ENCODE data around the gene RIPOR2. TPM values are rescaled to one million over a fixed set of nuclear protein-coding genes. Genes with fewer than 3 reads are reported as not detected.

Gene RIPOR2
- total and polyA plus RNA-seq, 2 of the 13 experiments (the other 11 are each of a cell fraction or from before 2014, with no cell fraction given) = 0.02 to 0.05 TPM

GRCh38 chr6:24969343-24969860, 33.6 kb upstream of the RIPOR2 start:
- ChIA-PET POLR2A (no interaction called here), CTCF (ENCODE audit: low intra/inter-chr PET ratio, low total read pairs) (no interaction called here)
- Histone ChIP-seq H3K4me2 (ENCODE audit: low read depth, low read length) (no peak overlapping the region), H3K27me3 (ENCODE audit: control insufficient read depth in 1 of 2, insufficient read depth in 2 of 2, low read length in 2 of 2) (no peaks in the 10 kb centered on the region; a peak in 1 of 5 replicates), H3K9me3 (ENCODE audit: low read length) (no peaks in the 10 kb centered on the region), H3K36me3 (replicated peaks in 1 of 2; ENCODE audit: control insufficient read depth in 1 of 2, insufficient read depth in 2 of 2, low read length in 2 of 2) (no peaks in the 10 kb centered on the region), H3K4me1 (ENCODE audit: insufficient read depth, low read length) (no peaks in the 10 kb centered on the region), H3K4me3 (replicated peaks in 1 of 3; ENCODE audit: insufficient read depth in 1 of 3, low read depth in 2 of 3, low read length in 3 of 3) (no peak overlapping the region), H4K20me1 (ENCODE audit: insufficient read depth, low read length) (no peaks in the 10 kb centered on the region), H3K27ac (ENCODE audit: extremely low read length, insufficient read depth, low read length) (no peak overlapping the region), H2AFZ (ENCODE audit: low read length) (no peak overlapping the region), H3K79me2 (ENCODE audit: insufficient read depth, low read length) (no peaks in the 10 kb centered on the region), H3K9ac (ENCODE audit: insufficient read depth, low read depth, low read length) (no peak overlapping the region)
- in situ Hi-C loops (cut with HindIII; ENCODE audit: extremely low pct_ligation_motif_present, low pct_unique_long_range_greater_than_20kb) = no loop called here
- DNase-seq (ENCODE audit: low spot score) = no peak
- no peak for FAIRE-seq
- TF ChIP-seq MAFF (IDR thresholded peaks at IDR 0.05; ENCODE audit: low read depth, low read length) = peak; percentile 73
- no peak for TF ChIP-seq POLR2AphosphoS2 (IDR thresholded peaks at IDR 0.05; ENCODE audit: low read depth, low read length)
- peak; percentile 54 to 84; a peak in 3 of 4 replicates for TF ChIP-seq MAFK (conservative IDR thresholded peaks at IDR 0.05 in 1 of 2, IDR thresholded peaks at IDR 0.05 in 1 of 2; ENCODE audit: low read length in 2 of 2)
- WGBS (ENCODE audit: low lambda C conversion rate) = 0% methylated on average over 2 of the region's 2 CpGs
- BruUV-seq (replicated peaks) = no TSS peak
- intact Hi-C loops (cut with micrococcal nuclease; ENCODE audit: unreplicated experiment) = no loop called here
- no peak for ATAC-seq

DNA sequence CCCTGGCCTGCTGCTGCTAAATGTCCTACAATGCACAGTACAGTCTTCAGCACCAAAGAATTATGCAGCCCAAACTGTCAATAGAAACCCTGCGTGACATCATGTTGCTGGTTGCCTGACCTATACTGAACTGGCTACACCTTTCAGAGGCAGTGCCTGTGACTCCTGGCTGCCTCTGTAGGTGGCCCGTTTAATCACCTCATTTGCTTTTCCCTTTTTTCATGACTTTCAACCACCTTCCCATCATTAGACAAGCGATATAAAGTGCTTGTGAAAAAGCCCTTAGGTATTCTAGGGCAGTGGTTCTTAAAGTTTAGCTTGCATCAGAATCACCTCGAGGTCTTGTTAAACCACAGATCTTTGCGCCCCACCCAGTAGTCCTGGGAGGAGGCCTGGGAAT, 33.0 kb upstream of the RIPOR2 start:
- POLR2A ChIA-PET = no interaction called here
- Histone ChIP-seq H3K4me3 (replicated peaks in 1 of 3; ENCODE audit: insufficient read depth in 1 of 3, low read depth in 2 of 3, low read length in 3 of 3) (no peak overlapping the region), H4K20me1 (ENCODE audit: insufficient read depth, low read length) (no peaks in the 10 kb centered on the region), H2AFZ (ENCODE audit: low read length) (no peak overlapping the region), H3K79me2 (ENCODE audit: insufficient read depth, low read length) (no peaks in the 10 kb centered on the region), H3K9ac (ENCODE audit: insufficient read depth, low read depth, low read length) (no peak overlapping the region), H3K4me2 (ENCODE audit: low read depth, low read length) (no peak overlapping the region), H3K4me1 (ENCODE audit: insufficient read depth, low read length) (no peaks in the 10 kb centered on the region), H3K27ac (ENCODE audit: extremely low read length, insufficient read depth, low read length) (no peak overlapping the region), H3K27me3 (ENCODE audit: control insufficient read depth in 1 of 2, insufficient read depth in 2 of 2, low read length in 2 of 2) (peaks cover 0 to 6% of the 10 kb centered on the region in 2 experiments; a peak in 2 of 5 replicates), H3K36me3 (replicated peaks in 1 of 2; ENCODE audit: control insufficient read depth in 1 of 2, insufficient read depth in 2 of 2, low read length in 2 of 2) (no peaks in the 10 kb centered on the region), H3K9me3 (ENCODE audit: low read length) (no peaks in the 10 kb centered on the region)
- ATAC-seq = no peak
- CTCF ChIA-PET (ENCODE audit: low intra/inter-chr PET ratio, low total read pairs) = no interaction called here
- in situ Hi-C loops (cut with HindIII; ENCODE audit: extremely low pct_ligation_motif_present, low pct_unique_long_range_greater_than_20kb) = no loop called here
- intact Hi-C loops (cut with micrococcal nuclease; ENCODE audit: unreplicated experiment) = no loop called here
- whole genome bisulfite sequencing (ENCODE audit: low lambda C conversion rate) = 23% methylated on average over 5 of the region's 5 CpGs
- BruUV-seq (replicated peaks) = no TSS peak
- no peak for DNase-seq (ENCODE audit: low spot score)
- no peak for FAIRE-seq
- TF ChIP-seq ZNF446 (CRISPR knock-in tag; IDR thresholded peaks at IDR 0.05) = no peak
- TF ChIP-seq MIXL1 (CRISPR knock-in tag; IDR thresholded peaks at IDR 0.05) = no peak
- TF ChIP-seq PAX8 (CRISPR knock-in tag; IDR thresholded peaks at IDR 0.05; ENCODE audit: borderline replicate concordance) = no peak
- no peak for TF ChIP-seq ZNF607 (CRISPR knock-in tag; IDR thresholded peaks at IDR 0.05; ENCODE audit: borderline replicate concordance)
- TF ChIP-seq FOXK2 (IDR thresholded peaks at IDR 0.05) = no peak
- TF ChIP-seq ZNF883 (CRISPR knock-in tag; IDR thresholded peaks at IDR 0.05; ENCODE audit: not compliant biosample characterization) = no peak
- no peak for TF ChIP-seq ZNF354B (CRISPR knock-in tag; IDR thresholded peaks at IDR 0.05)
- no peak for TF ChIP-seq ZNF260 (CRISPR knock-in tag; IDR thresholded peaks at IDR 0.05; ENCODE audit: borderline replicate concordance, low read depth)
- no peak for TF ChIP-seq NCOA1 (CRISPR knock-in tag; IDR thresholded peaks at IDR 0.05)
- TF ChIP-seq KLF12 (CRISPR knock-in tag; IDR thresholded peaks at IDR 0.05; ENCODE audit: borderline replicate concordance) = no peak
- TF ChIP-seq NAIF1 (CRISPR knock-in tag; IDR thresholded peaks at IDR 0.05; ENCODE audit: borderline replicate concordance) = no peak
- no peak for TF ChIP-seq ZBTB34 (CRISPR knock-in tag; IDR thresholded peaks at IDR 0.05)
- TF ChIP-seq NFYC (CRISPR knock-in tag; IDR thresholded peaks at IDR 0.05) = no peak
- TF ChIP-seq MAZ (IDR thresholded peaks at IDR 0.05; ENCODE audit: borderline replicate concordance, low read depth, low read length) = no peak
- TF ChIP-seq MAZ (CRISPR knock-in tag; IDR thresholded peaks at IDR 0.05; ENCODE audit: low read depth) = no peak
- TF ChIP-seq ZNF724P (CRISPR knock-in tag; IDR thresholded peaks at IDR 0.05; ENCODE audit: borderline replicate concordance) = no peak
- TF ChIP-seq HDAC2 (CRISPR knock-in tag; IDR thresholded peaks at IDR 0.05) = no peak
- TF ChIP-seq RFX3 (CRISPR knock-in tag; IDR thresholded peaks at IDR 0.05) = no peak
